Esophagus (tissue), 2 donors: ENCODE data around the gene UGT1A7. TPM values are rescaled to one million over a fixed set of nuclear protein-coding genes. Genes with fewer than 3 reads are reported as not detected.
"Not testable (repeated sequence)": the region's sequence is repeated elsewhere in the genome, so short reads cannot be mapped to it uniquely, and the experiment has no call there.

ENCODE experiments used
- H3K27ac ChIP-seq, 2 donors: one replicate each; pipeline ENCODE4 v1.5.1; 2013; ENCODE audit warnings: low read depth in 2 of 2, mild to moderate bottlenecking in 2 of 2, inconsistent platforms in 1 of 2, low read length in 1 of 2, moderate library complexity in 1 of 2
- H3K27me3 ChIP-seq, 2 donors: one replicate each; pipeline ENCODE4 v1.6.1; 2013; ENCODE audit warnings: low read length in 2 of 2, control low read depth in 1 of 2, mild to moderate bottlenecking in 1 of 2; ENCODE audit not compliant: insufficient read depth in 2 of 2, control insufficient read depth in 1 of 2
- H3K36me3 ChIP-seq, 2 donors: one replicate each; pipeline ENCODE4 v1.6.1; 2013; ENCODE audit warnings: low read length in 1 of 2; ENCODE audit not compliant: control insufficient read depth in 2 of 2, insufficient read depth in 2 of 2
- H3K4me1 ChIP-seq, 2 donors: one replicate each; pipeline ENCODE4 v1.6.1; 2013; ENCODE audit warnings: low read length in 1 of 2; ENCODE audit not compliant: control insufficient read depth in 2 of 2, insufficient read depth in 2 of 2
- H3K4me3 ChIP-seq, 2 donors: one replicate each; pipeline ENCODE4 v1.5.1; 2013; ENCODE audit warnings: low read length in 2 of 2, mild to moderate bottlenecking in 2 of 2, low read depth in 1 of 2, moderate library complexity in 1 of 2
- H3K9me3 ChIP-seq, 2 donors: one replicate each; pipeline ENCODE4 v1.6.1; 2013; ENCODE audit warnings: mild to moderate bottlenecking in 2 of 2, low read depth in 1 of 2, low read length in 1 of 2, moderate library complexity in 1 of 2; ENCODE audit not compliant: control insufficient read depth in 2 of 2, insufficient read depth in 1 of 2
- WGBS, 2 donors: extraction: QIAGEN DNeasy Blood & Tissue Kit; methylation state at CpG; one replicate each; pipeline ENCODE4 v1.1.7; 2013; 5-methylcytosine and 5-hydroxymethylcytosine counted together
- polyA plus RNA-seq, 2 donors: library from polyadenylated mRNA; stranded (reverse); fragments of 200-250 nt; gene quantifications; one replicate each; pipeline ENCODE4 v1.2.3, GENCODE V29; 2013
- donor health status: healthy with polysubstance abuse.
- donor health status: Bipolar disorder and iron deficiency.

UGT1A7 gene
- polyA plus RNA-seq, 2 donors = 28.8 to 54.2 TPM

GRCh38 chr2:233751212-233752009 is 69.7 kb downstream of the UGT1A7 start:
- not testable (repeated sequence) for H3K27me3 ChIP-seq, H3K9me3 ChIP-seq, H3K27ac ChIP-seq, H3K4me1 ChIP-seq, H3K36me3 ChIP-seq, H3K4me3 ChIP-seq
- 60 to 78% methylated on average over 2 of the region's 2 CpGs for WGBS, 2 donors

DNA sequence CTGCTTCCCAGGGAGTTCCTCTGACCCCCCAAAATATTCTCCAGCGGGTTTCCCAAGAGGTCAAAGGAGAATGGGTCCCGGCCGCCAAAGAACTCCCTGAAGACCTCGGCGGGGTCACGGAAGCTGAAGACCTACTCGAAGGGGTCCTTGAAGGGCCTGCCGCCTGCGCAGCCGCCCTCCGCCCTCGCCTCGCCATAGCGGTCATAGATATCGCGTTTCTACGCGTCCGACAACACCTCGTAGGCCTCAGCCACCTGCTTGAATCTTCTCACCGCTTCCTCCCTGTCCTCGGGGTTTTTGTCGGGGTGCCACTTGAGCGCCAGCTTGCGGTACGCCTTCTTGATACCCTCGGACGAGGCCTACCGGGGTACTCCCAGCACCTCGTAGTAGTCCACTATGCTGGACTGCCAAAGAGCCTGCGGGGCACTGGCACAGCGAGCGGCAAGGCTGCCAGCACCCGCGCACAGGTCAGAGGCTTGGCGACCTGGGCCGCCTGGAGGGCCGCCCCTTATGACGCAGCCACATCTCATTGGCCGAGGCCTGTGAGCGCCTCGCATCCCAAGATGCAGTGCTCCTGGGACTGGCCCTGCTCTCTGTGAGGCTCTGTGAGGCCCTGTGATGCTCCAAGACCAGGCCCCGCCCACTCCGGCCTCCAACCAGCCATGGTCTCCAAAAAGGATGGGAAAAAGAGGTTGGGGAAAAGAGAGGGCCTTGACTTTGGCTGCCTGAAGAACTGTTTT is 73.3 kb downstream of the UGT1A7 start:
- Histone ChIP-seq H3K9me3 (peaks cover 0 to 7% of the 10 kb centered on the region in 2 donors), H3K27me3 (no peaks in the 10 kb centered on the region), H3K36me3 (no peaks in the 10 kb centered on the region), H3K4me1 (no peaks in the 10 kb centered on the region), H3K4me3 (no peak overlapping the region), H3K27ac (no peak overlapping the region)
- 91 to 95% methylated on average over 41 to 44 of the region's 44 CpGs for WGBS, 2 donors

DNA sequence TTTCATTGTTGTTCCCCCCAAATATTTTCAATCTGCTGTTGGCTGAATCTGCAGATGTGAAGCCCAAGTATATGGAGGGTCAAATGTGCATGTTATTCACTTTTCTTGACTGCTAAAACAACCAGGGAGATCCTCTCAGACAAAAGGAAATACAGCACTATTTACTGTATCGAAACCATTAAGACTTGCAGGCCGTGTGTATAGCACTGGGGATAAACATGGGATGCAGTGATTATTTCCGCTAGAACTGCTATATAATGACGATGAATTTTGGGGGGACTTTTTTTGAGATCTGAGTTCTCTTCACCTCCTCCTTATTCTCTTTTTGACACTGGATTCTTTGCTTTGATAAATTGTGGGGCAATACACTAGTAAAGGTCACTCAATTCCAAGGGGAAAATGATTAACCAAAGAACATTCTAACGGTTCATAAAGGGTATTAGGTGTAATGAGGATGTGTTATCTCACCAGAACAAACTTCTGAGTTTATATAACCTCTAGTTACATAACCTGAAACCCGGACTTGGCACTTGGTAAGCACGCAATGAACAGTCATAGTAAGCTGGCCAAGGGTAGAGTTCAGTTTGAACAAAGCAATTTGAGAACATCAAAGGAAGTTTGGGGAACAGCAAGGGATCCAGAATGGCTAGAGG is 74.9 kb downstream of the UGT1A7 start:
- H3K4me1 ChIP-seq = peaks cover 1 to 2% of the 10 kb centered on the region in 2 donors
- H3K36me3 ChIP-seq = no peaks in the 10 kb centered on the region
- no peak overlapping the region for H3K27ac ChIP-seq
- 57 to 63% methylated on average over 7 of the region's 7 CpGs for WGBS, 2 donors
- H3K27me3 ChIP-seq = no peaks in the 10 kb centered on the region
- H3K9me3 ChIP-seq = no peaks in the 10 kb centered on the region
- H3K4me3 ChIP-seq = no peak overlapping the region

- Histone ChIP-seq H3K36me3 (no peaks in the 10 kb centered on the region), H3K27me3 (no peaks in the 10 kb centered on the region), H3K9me3 (no peaks in the 10 kb centered on the region), H3K4me1 (peaks cover 1 to 2% of the 10 kb centered on the region in 2 donors), H3K4me3 (no peak overlapping the region), H3K27ac (no peak overlapping the region)
Observed at GRCh38 chr2:233758141-233758540, 76.4 kb downstream of the UGT1A7 start.

- peaks cover 1 to 2% of the 10 kb centered on the region in 2 donors for H3K4me1 ChIP-seq
Observed at GRCh38 chr2:233758849-233759248, 77.1 kb downstream of the UGT1A7 start.

DNA sequence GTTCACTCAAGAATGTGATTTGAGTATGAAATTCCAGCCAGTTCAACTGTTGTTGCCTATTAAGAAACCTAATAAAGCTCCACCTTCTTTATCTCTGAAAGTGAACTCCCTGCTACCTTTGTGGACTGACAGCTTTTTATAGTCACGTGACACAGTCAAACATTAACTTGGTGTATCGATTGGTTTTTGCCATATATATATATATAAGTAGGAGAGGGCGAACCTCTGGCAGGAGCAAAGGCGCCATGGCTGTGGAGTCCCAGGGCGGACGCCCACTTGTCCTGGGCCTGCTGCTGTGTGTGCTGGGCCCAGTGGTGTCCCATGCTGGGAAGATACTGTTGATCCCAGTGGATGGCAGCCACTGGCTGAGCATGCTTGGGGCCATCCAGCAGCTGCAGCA is 78.3 kb downstream of the UGT1A7 start, which contains the start of gene UGT1A1:
Gene UGT1A1, plus strand, starts transcription at position 228 of the 400 bp plus-strand sequence. Its CDS starts 18 bp downstream, at position 246.
- Histone ChIP-seq H3K27me3 (no peaks in the 10 kb centered on the region), H3K4me3 (no peak within 1 kb of the TSS), H3K9me3 (no peaks in the 10 kb centered on the region), H3K36me3 (no peaks in the 10 kb centered on the region), H3K4me1 (peaks cover 1 to 2% of the 10 kb centered on the region in 2 donors), H3K27ac (peak within 1 kb of the TSS in 1 of 2 donors; percentile 13)
- 75 to 97% methylated on average over 6 of the region's 6 CpGs for WGBS, 2 donors

More at GRCh38 chr2:233758849-233759248, 77.1 kb downstream of the UGT1A7 start:
- no peaks in the 10 kb centered on the region for H3K9me3 ChIP-seq
- H3K4me3 ChIP-seq = no peak overlapping the region
- H3K27me3 ChIP-seq = no peaks in the 10 kb centered on the region
- no peaks in the 10 kb centered on the region for H3K36me3 ChIP-seq
- H3K27ac ChIP-seq = no peak overlapping the region
- 81 to 91% methylated on average over 2 of the region's 2 CpGs for WGBS, 2 donors

DNA sequence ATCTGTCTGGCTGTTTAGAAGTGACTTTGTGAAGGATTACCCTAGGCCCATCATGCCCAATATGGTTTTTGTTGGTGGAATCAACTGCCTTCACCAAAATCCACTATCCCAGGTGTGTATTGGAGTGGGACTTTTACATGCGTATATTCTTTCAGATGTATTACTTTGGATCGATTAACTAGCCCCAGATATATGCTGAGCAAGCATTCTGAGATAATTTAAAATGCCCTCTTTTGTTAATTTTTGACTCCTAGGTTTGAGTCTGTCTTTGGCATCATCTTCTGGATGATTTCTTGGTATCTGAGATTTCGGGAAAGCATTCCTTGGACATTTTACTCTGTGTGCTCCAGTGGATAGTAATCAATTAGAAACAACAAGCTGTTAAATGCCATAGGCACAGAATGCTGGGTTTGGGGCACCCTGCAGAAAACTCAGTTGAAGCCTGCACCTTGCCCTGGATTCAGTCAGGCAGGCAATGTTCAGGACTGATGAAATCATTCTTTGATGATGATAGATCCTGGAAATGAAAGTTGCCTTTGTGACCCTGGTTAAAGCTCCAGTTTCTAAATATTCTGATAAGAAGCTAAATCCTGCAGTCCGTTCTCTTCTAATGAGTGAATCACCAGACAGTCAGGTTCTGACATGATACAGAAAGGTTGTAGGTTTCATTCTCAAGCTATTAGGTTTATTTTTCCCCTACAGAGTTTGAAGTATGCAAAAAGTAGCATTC is 79.5 kb downstream of the UGT1A7 start:
- Histone ChIP-seq H3K4me1 (peaks cover 1 to 2% of the 10 kb centered on the region in 2 donors), H3K9me3 (no peaks in the 10 kb centered on the region), H3K4me3 (no peak overlapping the region), H3K36me3 (no peaks in the 10 kb centered on the region), H3K27ac (no peak overlapping the region), H3K27me3 (no peaks in the 10 kb centered on the region)
- 61 to 70% methylated on average over 4 of the region's 4 CpGs for WGBS, 2 donors

GRCh38 chr2:233764264-233764663 is 82.6 kb downstream of the UGT1A7 start:
- H3K27me3 ChIP-seq = no peaks in the 10 kb centered on the region
- WGBS, 2 donors = 57 to 60% methylated on average over 7 of the region's 7 CpGs
- no peak overlapping the region for H3K4me3 ChIP-seq
- peaks cover 1 to 2% of the 10 kb centered on the region in 2 donors for H3K4me1 ChIP-seq
- H3K27ac ChIP-seq = no peak overlapping the region
- no peaks in the 10 kb centered on the region for H3K9me3 ChIP-seq
- peaks cover 0 to 2% of the 10 kb centered on the region in 2 donors for H3K36me3 ChIP-seq

DNA sequence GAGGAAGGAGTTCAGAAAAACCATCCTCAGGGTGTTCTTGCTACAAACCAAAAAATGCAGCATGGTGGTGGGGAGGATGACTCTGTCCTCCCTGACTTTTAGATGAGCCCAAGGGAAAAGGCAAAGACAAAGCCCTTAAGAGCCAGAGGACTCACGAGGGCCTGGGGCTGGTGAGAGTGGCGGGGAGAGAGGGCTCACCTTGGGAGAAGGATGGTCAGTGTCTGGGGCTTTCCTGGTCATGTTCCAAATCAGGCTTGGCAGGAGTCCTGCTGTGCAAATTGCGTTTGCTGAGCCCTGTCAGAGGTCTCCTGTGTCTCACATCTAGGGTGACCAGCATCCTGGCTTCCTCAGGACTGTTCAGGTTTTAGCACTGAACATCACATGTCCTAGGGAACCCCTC is 83.1 kb downstream of the UGT1A7 start:
- H3K27ac ChIP-seq = no peak overlapping the region
- 58 to 68% methylated on average over 3 of the region's 3 CpGs for WGBS, 2 donors
- no peaks in the 10 kb centered on the region for H3K9me3 ChIP-seq
- no peaks in the 10 kb centered on the region for H3K27me3 ChIP-seq
- no peak overlapping the region for H3K4me3 ChIP-seq
- H3K4me1 ChIP-seq = peaks cover 1 to 2% of the 10 kb centered on the region in 2 donors
- H3K36me3 ChIP-seq = peaks cover 0 to 5% of the 10 kb centered on the region in 2 donors
